ENCODE data around the gene HORMAD2.

GRCh38 chr22:30046716-30047363, 33.4 kb upstream of the HORMAD2 start:
- no peak for TF ChIP-seq EP300 (IDR thresholded peaks at IDR 0.05)
- no peak for TF ChIP-seq REST (IDR thresholded peaks at IDR 0.05)
- no peak for TF ChIP-seq JUNB (IDR thresholded peaks at IDR 0.05)
- TF ChIP-seq, protein P1, sequence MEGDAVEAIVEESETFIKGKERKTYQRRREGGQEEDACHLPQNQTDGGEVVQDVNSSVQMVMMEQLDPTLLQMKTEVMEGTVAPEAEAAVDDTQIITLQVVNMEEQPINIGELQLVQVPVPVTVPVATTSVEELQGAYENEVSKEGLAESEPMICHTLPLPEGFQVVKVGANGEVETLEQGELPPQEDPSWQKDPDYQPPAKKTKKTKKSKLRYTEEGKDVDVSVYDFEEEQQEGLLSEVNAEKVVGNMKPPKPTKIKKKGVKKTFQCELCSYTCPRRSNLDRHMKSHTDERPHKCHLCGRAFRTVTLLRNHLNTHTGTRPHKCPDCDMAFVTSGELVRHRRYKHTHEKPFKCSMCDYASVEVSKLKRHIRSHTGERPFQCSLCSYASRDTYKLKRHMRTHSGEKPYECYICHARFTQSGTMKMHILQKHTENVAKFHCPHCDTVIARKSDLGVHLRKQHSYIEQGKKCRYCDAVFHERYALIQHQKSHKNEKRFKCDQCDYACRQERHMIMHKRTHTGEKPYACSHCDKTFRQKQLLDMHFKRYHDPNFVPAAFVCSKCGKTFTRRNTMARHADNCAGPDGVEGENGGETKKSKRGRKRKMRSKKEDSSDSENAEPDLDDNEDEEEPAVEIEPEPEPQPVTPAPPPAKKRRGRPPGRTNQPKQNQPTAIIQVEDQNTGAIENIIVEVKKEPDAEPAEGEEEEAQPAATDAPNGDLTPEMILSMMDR (IDR thresholded peaks at IDR 0.05) = no peak
- TF ChIP-seq HMGXB4 (CRISPR knock-in tag; IDR thresholded peaks at IDR 0.05; ENCODE audit: borderline replicate concordance) = no peak
- TF ChIP-seq MAFK (IDR thresholded peaks at IDR 0.05; ENCODE audit: partially characterized antibody) = no peak
- TF ChIP-seq CHD2 (IDR thresholded peaks at IDR 0.05; ENCODE audit: low read length, partially characterized antibody) = no peak
- TF ChIP-seq RAD21 (conservative IDR thresholded peaks at IDR 0.05 in 1 of 2, IDR thresholded peaks at IDR 0.05 in 1 of 2) = no peak
- no peak for TF ChIP-seq BCL3 (IDR thresholded peaks at IDR 0.05)

Data from A549 (cell line).